Measurements from ENCODE around the gene CD84.

GRCh38 chr1:160560045-160560705, 19.1 kb downstream of the CD84 start:
- no peak for TF ChIP-seq CTCF (IDR thresholded peaks at IDR 0.05)
- peak in 1 of 4 donors; percentile 14 for TF ChIP-seq POLR2A (IDR thresholded peaks at IDR 0.05)
